H9 (cell line): ENCODE data around the gene SFXN5. TPM values are rescaled to one million over a fixed set of nuclear protein-coding genes. Genes with fewer than 3 reads are reported as not detected.

Experiments used
- DNase-seq: peaks from one replicate; pipeline ENCODE4 v3.0.0-alpha.2; 2017
- H2AFZ ChIP-seq: one replicate; pipeline ENCODE4 v1.6.1; 2013; ENCODE audit warnings: mild to moderate bottlenecking, low read length, control low read depth, moderate library complexity
- H2AK5ac ChIP-seq: 2 replicates; pipeline ENCODE4 v1.6.1; 2013; ENCODE audit warnings: low read length, control low read depth, mixed read lengths; ENCODE audit not compliant: insufficient read length
- H2BK120ac ChIP-seq: one replicate; pipeline ENCODE4 v1.6.1; 2013; ENCODE audit warnings: low read depth, mild to moderate bottlenecking, low read length, control low read depth, inconsistent platforms; ENCODE audit not compliant: poor library complexity, severe bottlenecking
- H2BK12ac ChIP-seq: 2 replicates; pipeline ENCODE4 v1.6.1; 2013; ENCODE audit warnings: low read length, control low read depth, mixed read lengths, low read depth; ENCODE audit not compliant: insufficient read length
- H2BK15ac ChIP-seq: 2 replicates; pipeline ENCODE4 v1.6.1; 2013; ENCODE audit warnings: low read depth, low read length, control low read depth
- H2BK20ac ChIP-seq: one replicate; pipeline ENCODE4 v1.6.1; 2013; ENCODE audit warnings: low read depth, mild to moderate bottlenecking, low read length, control low read depth, inconsistent platforms; ENCODE audit not compliant: poor library complexity, severe bottlenecking
- H2BK5ac ChIP-seq: 2 replicates; pipeline ENCODE4 v1.6.1; 2013; ENCODE audit warnings: low read length, control low read depth, mixed read lengths; ENCODE audit not compliant: insufficient read length
- H3K14ac ChIP-seq: 2 replicates; pipeline ENCODE4 v1.6.1; 2013; ENCODE audit warnings: low read length, control low read depth; ENCODE audit not compliant: insufficient read depth
- H3K18ac ChIP-seq: 2 replicates; pipeline ENCODE4 v1.6.1; 2013; ENCODE audit warnings: low read depth, mild to moderate bottlenecking, mixed read lengths, low read length, control low read depth; ENCODE audit not compliant: insufficient read length
- H3K23ac ChIP-seq: 2 replicates; pipeline ENCODE4 v1.6.1; 2013; ENCODE audit warnings: low read length, control low read depth, mixed read lengths, low read depth; ENCODE audit not compliant: insufficient read length
- H3K23me2 ChIP-seq: 2 replicates; pipeline ENCODE4 v1.6.1; 2013; ENCODE audit warnings: low read depth, mild to moderate bottlenecking, mixed read lengths, low read length, control low read depth; ENCODE audit not compliant: insufficient read length, poor library complexity, severe bottlenecking
- H3K27ac ChIP-seq: 2 replicates; pipeline ENCODE4 v1.5.1; 2013; ENCODE audit warnings: low read length, control low read depth, mixed read lengths, low read depth; ENCODE audit not compliant: insufficient read length
- H3K27me3 ChIP-seq: 2 replicates; pipeline ENCODE4 v1.6.1; 2013; ENCODE audit warnings: low read length, control low read depth, inconsistent platforms; ENCODE audit not compliant: insufficient read depth
- H3K4ac ChIP-seq: 2 replicates; pipeline ENCODE4 v1.6.1; 2013; ENCODE audit warnings: low read depth, mild to moderate bottlenecking, control low read depth, inconsistent platforms, low read length, moderate library complexity
- H3K4me1 ChIP-seq: 2 replicates; pipeline ENCODE4 v1.6.1; 2013; ENCODE audit warnings: low read length, control low read depth, inconsistent platforms; ENCODE audit not compliant: insufficient read depth
- H3K4me2 ChIP-seq: 2 replicates; pipeline ENCODE4 v1.6.1; 2013; ENCODE audit warnings: low read length, control low read depth, mixed read lengths; ENCODE audit not compliant: insufficient read length, insufficient read depth
- H3K56ac ChIP-seq: 2 replicates; pipeline ENCODE4 v1.6.1; 2013; ENCODE audit warnings: low read depth, mild to moderate bottlenecking, mixed read lengths, low read length, control low read depth; ENCODE audit not compliant: insufficient read length
- H3K79me1 ChIP-seq: 2 replicates; pipeline ENCODE4 v1.6.1; 2013; ENCODE audit warnings: low read depth, mild to moderate bottlenecking, moderate library complexity, low read length, control low read depth, inconsistent platforms; ENCODE audit not compliant: insufficient read depth, poor library complexity, severe bottlenecking
- H3K79me2 ChIP-seq: 2 replicates; pipeline ENCODE4 v1.6.1; 2013; ENCODE audit warnings: low read length, control low read depth, inconsistent platforms; ENCODE audit not compliant: insufficient read depth
- H3K9ac ChIP-seq: 2 replicates; pipeline ENCODE4 v1.6.1; 2013; ENCODE audit warnings: low read length, control low read depth, mixed read lengths; ENCODE audit not compliant: insufficient read length; ENCODE audit errors: extremely low read depth
- H3K9me3 ChIP-seq: one replicate; pipeline ENCODE4 v1.6.1; 2013; ENCODE audit warnings: low read depth, low read length, inconsistent platforms; ENCODE audit not compliant: control insufficient read depth
- H3T11ph ChIP-seq: one replicate; pipeline ENCODE4 v1.6.1; 2013; ENCODE audit warnings: mild to moderate bottlenecking, low read length, control low read depth, inconsistent platforms
- H4K20me1 ChIP-seq: one replicate; pipeline ENCODE4 v1.6.1; 2013; ENCODE audit not compliant: control insufficient read depth, insufficient read length, insufficient read depth
- H4K5ac ChIP-seq: 2 replicates; pipeline ENCODE4 v1.6.1; 2013; ENCODE audit warnings: low read depth, mild to moderate bottlenecking, mixed read lengths, low read length, control low read depth; ENCODE audit not compliant: insufficient read length
- H4K8ac ChIP-seq: replicated peaks from 2 replicates; pipeline ENCODE4 v1.6.1; 2013; ENCODE audit warnings: low read length, control low read depth, mixed read lengths, low read depth; ENCODE audit not compliant: insufficient read length
- H4K91ac ChIP-seq: 2 replicates; pipeline ENCODE4 v1.6.1; 2013; ENCODE audit warnings: low read depth, mild to moderate bottlenecking, moderate library complexity, mixed read lengths, low read length, control low read depth; ENCODE audit not compliant: insufficient read length
- H3K27ac Mint-ChIP-seq, 3 experiments: 2 replicates in 2 of 3; 3 replicates in 1 of 3; pipeline ENCODE4 v1.8.0; 2020 to 2021; ENCODE audit warnings: mixed read lengths in 3 of 3, mild to moderate bottlenecking in 1 of 3, moderate library complexity in 1 of 3
- H3K27me3 Mint-ChIP-seq: 2 replicates; pipeline ENCODE4 v1.8.0; 2021; ENCODE audit warnings: low read depth, mild to moderate bottlenecking, moderate library complexity, mixed read lengths
- H3K36me3 Mint-ChIP-seq, 3 experiments: 2 replicates in 2 of 3; 3 replicates in 1 of 3; pipeline ENCODE4 v1.8.0; 2020 to 2021; ENCODE audit warnings: low read depth in 3 of 3, mixed read lengths in 3 of 3; ENCODE audit not compliant: insufficient read depth in 1 of 3
- H3K4me1 Mint-ChIP-seq, 2 experiments: 2 replicates each; pipeline ENCODE4 v1.8.0; 2020; ENCODE audit warnings: mixed read lengths in 2 of 2
- H3K4me3 Mint-ChIP-seq, 2 experiments: 2 replicates in 1 of 2; 3 replicates in 1 of 2; pipeline ENCODE4 v1.8.0; 2020 to 2021; ENCODE audit warnings: mild to moderate bottlenecking in 2 of 2, mixed read lengths in 2 of 2, moderate library complexity in 1 of 2
- H3K9me3 Mint-ChIP-seq, 2 experiments: 2 replicates in 1 of 2; 3 replicates in 1 of 2; pipeline ENCODE4 v1.8.0; 2020; ENCODE audit warnings: mild to moderate bottlenecking in 2 of 2, mixed read lengths in 2 of 2, moderate library complexity in 1 of 2
- WGBS: extraction: QIAGEN DNeasy Blood & Tissue Kit; methylation state at CpG from one replicate; pipeline ENCODE4 v1.1.7; 2013; ENCODE audit warnings: missing lambda C conversion rate, low lambda C conversion rate, mixed read lengths; ENCODE audit not compliant: insufficient read length; ENCODE audit errors: extremely low coverage; 5-methylcytosine and 5-hydroxymethylcytosine counted together
- total RNA-seq: library from RNA; stranded (reverse); gene quantifications from 2 replicates; pipeline ENCODE4 v1.2.1, GENCODE V29; 2021
- TF ChIP-seq, protein P1 (sequence below): fragments of 200-600 bp; sonication (generic); conservative IDR thresholded peaks from 3 replicates; pipeline ENCODE4 v1.8.0; 2021; ENCODE audit warnings: antibody characterized with exemption, mild to moderate bottlenecking

SFXN5 gene
- total RNA-seq, 1 experiment from 2014 or later, result 30.9 TPM

DNA sequence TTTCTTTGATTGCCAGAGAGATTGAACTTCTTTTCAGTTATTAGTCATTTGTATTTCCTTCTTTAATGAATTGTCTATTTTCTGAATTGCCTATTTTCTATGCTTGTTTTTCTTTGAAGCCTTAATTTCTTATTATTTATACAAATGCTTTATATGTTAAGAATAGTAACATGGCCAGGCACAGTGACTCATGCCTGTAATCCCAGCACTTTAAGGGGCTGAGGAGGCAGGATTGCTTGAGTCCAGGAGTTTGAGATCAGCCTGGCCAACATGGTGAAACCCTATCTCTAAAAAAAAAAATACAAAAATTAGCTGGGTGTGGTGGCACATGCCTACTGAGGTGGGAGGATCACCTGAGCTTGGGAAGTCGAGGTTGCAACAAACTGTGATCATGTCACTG lies 45.9 kb upstream of the SFXN5 start:
- H3K14ac ChIP-seq, result no peak overlapping the region
- no peak overlapping the region for H2BK5ac ChIP-seq
- no peaks in the 10 kb centered on the region; the same call in 1 of the 2 replicates for H3K4me1 ChIP-seq
- no peak overlapping the region for H2BK15ac ChIP-seq
- Mint-ChIP-seq H3K4me3 (no peak overlapping the region), H3K4me1 (peaks cover 0 to 3% of the 10 kb centered on the region in 2 experiments; a peak in 1 of 4 replicates), H3K27ac (no peak overlapping the region; a peak in 1 of 7 replicates), H3K9me3 (peaks cover 3 to 5% of the 10 kb centered on the region in 2 experiments; a peak in 1 of 5 replicates), H3K27me3 (peaks cover 23% of the 10 kb centered on the region), H3K36me3 (peaks cover 0 to 10% (median 7%) of the 10 kb centered on the region in 3 experiments; a peak in 2 of 7 replicates)
- H4K91ac ChIP-seq, result no peak overlapping the region
- H3K27ac ChIP-seq, result no peak overlapping the region
- no peak overlapping the region for H2AFZ ChIP-seq
- no peak for DNase-seq
- H2BK20ac ChIP-seq, result no peak overlapping the region
- no CpG with 5 or more reads among the region's 1 CpG for WGBS
- TF ChIP-seq, protein P1, sequence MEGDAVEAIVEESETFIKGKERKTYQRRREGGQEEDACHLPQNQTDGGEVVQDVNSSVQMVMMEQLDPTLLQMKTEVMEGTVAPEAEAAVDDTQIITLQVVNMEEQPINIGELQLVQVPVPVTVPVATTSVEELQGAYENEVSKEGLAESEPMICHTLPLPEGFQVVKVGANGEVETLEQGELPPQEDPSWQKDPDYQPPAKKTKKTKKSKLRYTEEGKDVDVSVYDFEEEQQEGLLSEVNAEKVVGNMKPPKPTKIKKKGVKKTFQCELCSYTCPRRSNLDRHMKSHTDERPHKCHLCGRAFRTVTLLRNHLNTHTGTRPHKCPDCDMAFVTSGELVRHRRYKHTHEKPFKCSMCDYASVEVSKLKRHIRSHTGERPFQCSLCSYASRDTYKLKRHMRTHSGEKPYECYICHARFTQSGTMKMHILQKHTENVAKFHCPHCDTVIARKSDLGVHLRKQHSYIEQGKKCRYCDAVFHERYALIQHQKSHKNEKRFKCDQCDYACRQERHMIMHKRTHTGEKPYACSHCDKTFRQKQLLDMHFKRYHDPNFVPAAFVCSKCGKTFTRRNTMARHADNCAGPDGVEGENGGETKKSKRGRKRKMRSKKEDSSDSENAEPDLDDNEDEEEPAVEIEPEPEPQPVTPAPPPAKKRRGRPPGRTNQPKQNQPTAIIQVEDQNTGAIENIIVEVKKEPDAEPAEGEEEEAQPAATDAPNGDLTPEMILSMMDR, result no peak
- H4K20me1 ChIP-seq, result no peaks in the 10 kb centered on the region
- H4K5ac ChIP-seq, result no peak overlapping the region
- no peak overlapping the region for H2BK120ac ChIP-seq
- H3K23me2 ChIP-seq, result no peaks in the 10 kb centered on the region
- no peaks in the 10 kb centered on the region for H3K79me2 ChIP-seq
- H3K18ac ChIP-seq, result no peak overlapping the region
- no peak overlapping the region for H3K9ac ChIP-seq
- no peak overlapping the region for H3K4me2 ChIP-seq
- H3K27me3 ChIP-seq, result no peaks in the 10 kb centered on the region
- H3K23ac ChIP-seq, result no peak overlapping the region
- H2BK12ac ChIP-seq, result no peak overlapping the region
- no peak overlapping the region for H2AK5ac ChIP-seq
- no peaks in the 10 kb centered on the region for H3K9me3 ChIP-seq
- no peak overlapping the region for H3K56ac ChIP-seq
- H3K79me1 ChIP-seq, result no peaks in the 10 kb centered on the region
- no peak overlapping the region for H3K4ac ChIP-seq
- H3T11ph ChIP-seq, result no peak overlapping the region
- H4K8ac ChIP-seq, result no peak overlapping the region
